Measurements from ENCODE around the gene TLE4.

GRCh38 chr9:79701651-79702050 is 129.9 kb downstream of the TLE4 start:
- TF ChIP-seq CTCF (IDR thresholded peaks at IDR 0.05; ENCODE audit: insufficient read depth, low read length, poor library complexity, severe bottlenecking) (no peak), EZH2phosphoT487 (conservative IDR thresholded peaks at IDR 0.05; ENCODE audit: low read length) (no peak)

Data from SU-DHL-6 (cell line).